ENCODE measurements around the gene RACK1.

Gene RACK1

GRCh38 chr5:181255276-181255675, 11.6 kb upstream of the RACK1 start:
- no peak overlapping the region for H3K4me3 ChIP-seq (replicated peaks; ENCODE audit: low read depth, low read length)
- TF ChIP-seq CTCF (IDR thresholded peaks at IDR 0.05; ENCODE audit: low read depth, low read length, missing control alignments), result no peak
- no peak for DNase-seq (ENCODE audit: extremely low read depth, low read depth)

GRCh38 chr5:181248277-181248676, 4.6 kb upstream of the RACK1 start:
- no peak for DNase-seq (ENCODE audit: extremely low read depth, low read depth)
- TF ChIP-seq CTCF (IDR thresholded peaks at IDR 0.05; ENCODE audit: low read depth, low read length, missing control alignments), result no peak
- peak overlapping the region; percentile 98 for H3K4me3 ChIP-seq (replicated peaks; ENCODE audit: low read depth, low read length)

- DNase-seq (ENCODE audit: extremely low read depth, low read depth), result no peak
- TF ChIP-seq CTCF (IDR thresholded peaks at IDR 0.05; ENCODE audit: low read depth, low read length, missing control alignments), result no peak
- H3K4me3 ChIP-seq (replicated peaks; ENCODE audit: low read depth, low read length), result peak overlapping the region; percentile 98
These were observed 2.8 kb upstream of the RACK1 start for GRCh38 chr5:181246276-181247049.

GRCh38 chr5:181245427-181246275, 1.9 kb upstream of the RACK1 start:
- DNase-seq (ENCODE audit: extremely low read depth, low read depth), result no peak
- H3K4me3 ChIP-seq (replicated peaks; ENCODE audit: low read depth, low read length), result peak overlapping the region; percentile 98
- no peak for TF ChIP-seq CTCF (IDR thresholded peaks at IDR 0.05; ENCODE audit: low read depth, low read length, missing control alignments)

GRCh38 chr5:181243018-181243563, 615 bp downstream of the RACK1 start:
- TF ChIP-seq CTCF (IDR thresholded peaks at IDR 0.05; ENCODE audit: low read depth, low read length, missing control alignments), result no peak
- DNase-seq (ENCODE audit: extremely low read depth, low read depth), result no peak
- peak overlapping the region; percentile 75 for H3K4me3 ChIP-seq (replicated peaks; ENCODE audit: low read depth, low read length)

GRCh38 chr5:181242031-181242451, 1.7 kb downstream of the RACK1 start:
- no peak for TF ChIP-seq CTCF (IDR thresholded peaks at IDR 0.05; ENCODE audit: low read depth, low read length, missing control alignments)
- no peak for DNase-seq (ENCODE audit: extremely low read depth, low read depth)
- H3K4me3 ChIP-seq (replicated peaks; ENCODE audit: low read depth, low read length), result peak overlapping the region; percentile 75

Measured in HFF-Myc (cell line).